NCI-H345 treated with DMSO at 0.1 percent for 48 hours (cell line): ENCODE measurements around the gene LRCH4.
"Not testable (repeated sequence)": the region's sequence is repeated elsewhere in the genome, so short reads cannot be mapped to it uniquely, and the experiment has no call there.

Source experiments
- DNase-seq: peaks from one replicate; lab custom pipeline; 2025; ENCODE audit not compliant: unreplicated experiment; lab: John Stamatoyannopoulos, UW

Gene LRCH4

GRCh38 chr7:100568176-100568895 lies 17.6 kb downstream of the LRCH4 start:
- DNase-seq, result no peak

DNA sequence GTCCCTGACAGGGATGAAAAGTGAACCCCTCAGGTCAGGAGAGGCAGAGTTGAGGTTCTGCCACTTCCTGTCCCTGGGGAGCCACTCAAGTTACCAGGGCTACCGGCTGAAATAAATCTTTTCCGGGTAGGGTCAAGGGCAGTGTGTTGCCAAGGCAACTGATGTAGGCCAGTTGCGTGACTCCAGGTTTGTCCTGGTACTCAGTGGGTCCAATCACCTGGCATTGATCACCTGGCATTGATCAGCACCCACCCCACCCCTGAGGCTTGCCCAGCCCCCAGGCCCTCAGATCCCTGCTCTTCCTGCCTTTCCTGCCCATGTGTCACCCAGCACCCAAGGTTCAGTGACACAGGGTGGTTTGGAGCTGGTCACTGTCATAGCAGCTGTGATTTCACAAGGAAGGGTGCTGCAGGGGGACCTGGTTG lies 18.2 kb downstream of the LRCH4 start:
- no peak for DNase-seq

DNA sequence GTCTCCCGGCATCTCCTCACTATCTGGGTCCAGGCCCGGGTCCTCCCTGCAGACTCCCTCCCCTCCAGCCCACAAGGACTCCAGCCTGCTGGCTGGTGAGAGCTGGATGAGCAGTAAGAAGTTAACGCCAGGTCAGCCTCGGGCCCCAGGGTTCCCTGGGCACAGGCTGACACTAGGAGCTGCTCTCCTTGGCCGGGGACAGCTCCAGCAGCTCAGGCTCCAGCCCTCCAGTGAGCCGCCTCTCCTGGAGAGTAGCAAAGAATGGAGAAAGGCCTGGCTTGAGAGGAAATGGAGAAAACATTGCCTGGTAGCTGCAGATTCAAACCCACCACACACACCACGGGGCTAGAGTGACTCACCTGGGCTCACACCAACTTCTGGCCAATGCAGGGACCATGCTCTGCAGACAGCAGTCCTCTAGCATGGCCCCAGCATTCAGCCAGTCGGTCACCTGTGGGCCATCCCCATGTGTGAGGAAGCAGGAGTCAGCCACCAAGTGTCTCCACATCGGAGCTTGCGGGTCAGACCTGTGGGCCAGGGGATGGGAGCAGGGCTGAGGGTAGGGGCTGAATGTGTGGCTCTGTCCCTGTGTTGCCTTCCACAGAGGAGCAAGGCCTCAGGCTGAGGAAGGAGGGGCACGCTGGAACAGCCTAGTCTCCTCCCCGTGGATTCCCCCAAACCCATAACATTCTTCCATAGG lies 18.7 kb downstream of the LRCH4 start:
- DNase-seq, result no peak

DNA sequence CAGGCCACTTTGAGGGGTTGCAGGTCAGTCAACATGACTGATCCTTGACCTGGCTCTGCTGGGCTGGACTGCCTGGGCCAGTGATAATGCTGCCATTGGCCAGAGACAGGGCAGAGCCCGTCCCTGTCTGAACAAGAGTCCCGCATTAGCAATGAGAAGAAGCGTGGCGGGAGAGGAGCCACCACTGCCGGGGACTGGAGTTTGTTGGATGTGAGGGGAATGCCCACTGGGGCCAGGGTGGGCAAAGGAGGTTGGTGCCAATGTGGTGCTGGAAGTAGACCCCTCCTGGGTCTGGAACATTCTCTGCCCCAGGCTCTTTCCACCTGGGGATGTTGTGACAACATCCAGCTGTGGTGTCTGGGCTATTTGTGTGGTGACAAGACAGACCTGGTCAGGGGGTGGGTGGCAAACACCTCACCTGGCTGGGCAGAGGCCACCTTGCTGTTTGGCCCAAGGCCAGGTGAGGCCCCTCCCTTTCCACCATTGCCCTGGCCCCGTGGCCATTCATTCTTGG lies 19.9 kb downstream of the LRCH4 start:
- DNase-seq, result no peak

GRCh38 chr7:100565133-100565571 lies 20.8 kb downstream of the LRCH4 start:
- no peak for DNase-seq

DNA sequence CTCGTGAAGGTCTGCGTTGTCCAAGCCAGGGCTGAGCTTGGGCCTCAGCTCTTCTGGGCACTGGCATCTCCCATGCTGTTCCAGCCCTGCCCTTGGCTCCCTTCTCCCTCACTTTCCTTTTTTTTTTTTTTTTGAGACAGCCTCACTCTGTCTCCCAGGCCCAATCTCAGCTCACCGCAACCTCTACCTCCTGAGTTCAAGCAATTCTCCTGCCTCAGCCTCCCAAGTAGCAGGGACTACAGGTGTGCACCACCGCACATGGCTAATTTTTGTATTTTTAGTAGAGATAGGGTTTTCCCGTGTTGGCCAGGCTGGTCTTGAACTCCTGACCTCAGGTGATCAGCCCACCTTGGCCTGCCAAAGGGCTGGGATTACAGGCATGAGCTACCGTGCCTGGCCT lies 21.5 kb downstream of the LRCH4 start:
- DNase-seq, result not testable (repeated sequence)

- DNase-seq, result no peak
These were observed 22.0 kb downstream of the LRCH4 start for GRCh38 chr7:100563809-100564400.

GRCh38 chr7:100563100-100563564 lies 22.8 kb downstream of the LRCH4 start:
- no peak for DNase-seq

DNA sequence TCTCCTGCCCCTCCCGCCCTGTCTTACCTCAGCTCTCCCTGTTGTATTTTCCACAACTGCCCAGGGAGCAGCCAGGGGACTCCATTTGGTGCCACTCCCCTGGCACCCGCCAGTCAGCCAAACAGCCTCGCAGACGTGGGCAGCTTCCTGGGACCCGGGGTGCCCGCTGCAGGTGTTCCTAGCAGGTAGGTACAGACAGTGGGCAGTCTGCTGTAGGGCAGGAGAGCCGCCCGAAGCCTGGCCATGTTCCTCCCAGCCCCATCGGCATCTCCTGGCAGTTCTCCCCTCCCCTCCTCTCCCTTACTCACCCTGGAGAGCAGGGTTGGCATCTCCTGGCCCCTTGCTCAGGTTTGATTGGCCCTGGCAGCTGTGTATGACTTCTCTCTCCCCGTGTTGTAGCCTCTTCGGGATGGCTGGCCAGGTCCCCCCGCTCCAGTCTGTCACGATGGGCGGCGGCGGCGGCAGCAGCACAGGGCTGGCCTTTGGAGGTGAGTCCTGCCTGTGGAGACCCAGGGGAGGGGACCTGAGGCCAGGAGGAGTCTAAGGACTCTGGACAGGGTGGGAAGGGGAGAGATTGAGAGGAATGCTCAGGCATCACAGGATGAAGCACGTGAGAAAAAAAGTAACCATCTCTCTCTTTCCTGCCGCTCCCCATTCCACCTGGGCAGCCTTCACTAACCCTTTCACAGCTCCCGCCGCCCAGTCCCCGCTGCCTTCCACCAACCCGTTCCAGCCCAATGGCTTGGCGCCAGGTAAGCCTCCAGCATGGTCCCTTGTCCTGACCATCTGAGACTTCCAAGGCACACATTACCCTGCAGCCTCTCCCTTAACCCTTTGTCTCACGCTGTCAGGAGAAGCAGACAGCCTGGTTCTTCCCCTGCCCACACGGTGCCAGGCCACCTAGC lies 23.5 kb downstream of the LRCH4 start:
- no peak for DNase-seq

GRCh38 chr7:100561491-100562194 lies 24.3 kb downstream of the LRCH4 start:
- DNase-seq, result no peak

GRCh38 chr7:100559127-100559526 lies 26.8 kb downstream of the LRCH4 start:
- DNase-seq, result no peak

DNA sequence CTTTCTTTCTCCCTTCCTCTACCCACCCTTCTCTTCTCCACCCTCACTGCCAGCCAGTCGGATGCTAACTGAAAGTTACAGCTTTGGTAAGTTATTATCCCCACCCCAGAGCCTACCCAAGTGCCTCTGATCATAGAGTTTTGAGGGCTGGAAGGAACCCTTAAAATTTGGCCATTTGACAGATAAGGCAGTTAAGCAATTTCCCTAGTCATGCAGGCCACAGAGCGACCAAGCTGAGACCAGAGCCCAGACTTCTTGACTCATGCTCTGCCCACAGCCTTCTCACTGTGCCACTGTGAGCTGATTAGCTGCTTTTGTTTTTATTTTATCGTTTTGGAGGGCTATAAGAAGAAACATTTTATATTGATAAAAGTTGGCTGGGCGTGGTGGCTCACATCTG lies 29.4 kb downstream of the LRCH4 start:
- no peak for DNase-seq

DNA sequence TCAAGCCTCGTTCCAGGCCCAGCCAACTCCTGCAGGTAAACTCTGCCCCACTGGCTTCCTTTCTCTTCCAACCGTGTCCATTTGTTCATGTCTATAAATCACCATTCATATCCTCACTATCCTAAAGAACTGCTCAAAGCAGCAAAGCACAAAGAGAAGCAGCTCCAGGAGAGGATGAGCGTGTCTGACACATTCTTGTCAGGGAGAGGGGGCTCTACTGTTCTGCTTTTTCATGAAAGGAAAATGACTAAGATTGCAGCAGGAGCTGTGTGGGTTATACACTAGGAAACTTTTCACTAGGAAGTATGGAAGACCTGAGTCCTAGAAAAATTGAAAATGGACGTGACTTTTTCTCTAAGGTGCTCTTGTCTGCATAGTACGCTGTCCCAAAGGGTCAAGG lies 30.2 kb downstream of the LRCH4 start:
- DNase-seq, result no peak

- DNase-seq, result no peak
These were observed 32.9 kb downstream of the LRCH4 start for GRCh38 chr7:100553032-100553431.

DNA sequence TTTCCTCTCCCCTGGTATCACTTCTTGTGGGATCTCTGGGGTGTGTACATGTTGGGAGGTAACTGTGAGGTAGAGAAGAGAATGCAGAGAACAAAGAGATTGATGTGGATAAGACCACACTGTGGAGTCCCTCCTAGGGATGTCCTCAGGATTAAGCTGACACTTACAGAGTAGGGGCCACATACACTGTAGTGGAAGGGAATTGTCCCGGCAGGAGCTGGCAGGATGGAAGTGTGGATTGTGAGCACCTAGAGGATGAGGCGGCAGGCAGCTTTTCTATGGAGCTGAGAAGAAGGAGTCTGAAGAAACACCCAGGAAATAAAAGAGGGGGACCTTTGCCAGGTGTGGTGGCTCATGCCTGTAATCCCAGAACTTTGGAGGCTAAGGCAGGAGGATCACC lies 33.4 kb downstream of the LRCH4 start:
- no peak for DNase-seq

GRCh38 chr7:100548446-100548845 lies 37.5 kb downstream of the LRCH4 start:
- DNase-seq, result not testable (repeated sequence)

- DNase-seq, result no peak
These were observed 38.1 kb downstream of the LRCH4 start for GRCh38 chr7:100547872-100548271.

DNA sequence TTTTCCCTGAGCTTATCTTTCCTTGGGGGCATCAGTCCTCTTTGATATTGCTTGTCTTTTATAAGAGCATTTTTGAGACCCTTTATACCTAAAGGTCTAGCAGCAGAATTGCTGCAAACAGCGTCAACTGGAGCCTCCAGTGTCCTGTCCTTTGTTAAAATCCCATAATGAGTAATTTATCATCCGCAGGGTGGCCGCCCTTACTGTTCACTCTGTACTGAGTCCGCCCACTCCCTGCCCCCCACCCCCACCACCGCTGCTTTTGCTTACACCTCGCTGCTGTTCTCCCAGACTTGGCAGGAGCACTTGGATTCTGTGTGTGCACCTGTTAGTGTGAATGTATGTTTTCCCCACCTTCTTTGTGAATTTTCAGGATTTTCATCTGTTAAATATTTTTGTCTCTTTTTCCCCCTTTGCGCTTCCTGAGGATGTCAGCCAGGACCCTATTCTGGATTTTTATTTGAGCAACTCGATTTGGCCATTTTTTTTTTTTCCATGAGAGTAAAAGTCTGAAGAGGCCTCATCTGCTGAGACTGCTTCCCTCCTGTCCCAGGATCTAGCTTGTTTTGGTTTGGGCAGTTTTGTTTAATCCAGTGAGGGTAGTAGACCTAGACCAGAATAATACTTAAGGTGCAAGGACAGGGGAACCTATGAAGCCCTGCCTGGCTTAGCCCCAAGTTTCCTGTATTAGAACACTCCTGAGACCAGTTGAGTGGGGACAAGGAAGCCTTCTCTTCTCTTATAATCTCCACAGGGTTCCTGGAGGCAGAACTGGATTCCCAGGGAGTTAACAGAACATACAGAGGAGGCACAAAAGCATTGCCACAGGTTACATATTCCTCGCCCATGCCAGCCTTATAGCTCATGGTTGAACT lies 38.8 kb downstream of the LRCH4 start:
- DNase-seq, result no peak
